Measurements from ENCODE around the gene AGFG1.

- no peak for TF ChIP-seq CTCF (IDR thresholded peaks at IDR 0.05; ENCODE audit: insufficient read depth, low read depth, low read length)
- no peak for TF ChIP-seq EZH2 (IDR thresholded peaks at IDR 0.05; ENCODE audit: insufficient read depth, low read length)
Observed at GRCh38 chr2:227527351-227527750, 55.4 kb downstream of the AGFG1 start.

Data from astrocyte (in vitro differentiated cells and primary cell).